NOMO-1 (cell line): ENCODE results near the gene DENND5B.
"Not testable (repeated sequence)": the region's sequence is repeated elsewhere in the genome, so short reads cannot be mapped to it uniquely, and the experiment has no call there.

Source experiments
- DNase-seq, 2 experiments: peaks; one replicate each; lab custom pipeline; 2025; ENCODE audit not compliant: unreplicated experiment in 2 of 2; lab: John Stamatoyannopoulos, UW

The DENND5B gene

DNA sequence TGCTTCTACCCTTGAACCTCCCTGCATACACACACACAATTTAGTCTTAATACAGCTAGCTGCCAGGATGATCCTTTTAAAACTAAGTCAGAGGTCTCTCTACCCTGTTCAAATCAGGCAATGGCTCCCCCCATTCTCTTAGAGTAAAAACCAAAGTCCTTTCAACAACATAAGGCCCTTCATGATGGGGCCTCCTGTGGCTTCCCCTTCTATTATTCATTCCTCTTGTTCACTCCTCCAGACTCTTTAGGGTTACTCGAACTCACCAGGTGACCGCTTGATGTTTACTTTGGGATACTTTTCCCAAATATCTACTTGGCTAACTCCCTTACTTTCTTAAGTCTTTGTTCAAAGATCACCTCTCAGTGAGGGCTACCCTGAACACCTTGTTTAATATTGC, 30.4 kb downstream of the DENND5B start:
- no peak for DNase-seq

DNA sequence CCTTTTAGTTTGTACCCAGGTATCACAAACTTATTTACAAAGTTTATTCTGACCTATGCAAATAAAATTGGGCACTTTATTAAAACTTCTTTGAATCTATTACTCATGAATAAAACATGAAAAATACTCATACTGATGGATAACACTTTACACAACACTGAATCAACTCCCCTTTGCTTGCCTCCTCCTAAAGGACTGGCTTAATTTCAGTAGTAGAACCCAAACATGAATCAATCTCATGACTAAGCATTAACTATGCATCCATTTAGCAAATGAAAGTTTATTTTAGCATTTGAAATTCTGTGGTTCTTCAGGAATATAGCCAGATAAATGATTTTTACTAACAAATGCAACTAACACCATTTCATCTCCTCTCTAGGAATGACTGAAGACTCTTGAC, 32.4 kb downstream of the DENND5B start:
- DNase-seq = no peak

DNA sequence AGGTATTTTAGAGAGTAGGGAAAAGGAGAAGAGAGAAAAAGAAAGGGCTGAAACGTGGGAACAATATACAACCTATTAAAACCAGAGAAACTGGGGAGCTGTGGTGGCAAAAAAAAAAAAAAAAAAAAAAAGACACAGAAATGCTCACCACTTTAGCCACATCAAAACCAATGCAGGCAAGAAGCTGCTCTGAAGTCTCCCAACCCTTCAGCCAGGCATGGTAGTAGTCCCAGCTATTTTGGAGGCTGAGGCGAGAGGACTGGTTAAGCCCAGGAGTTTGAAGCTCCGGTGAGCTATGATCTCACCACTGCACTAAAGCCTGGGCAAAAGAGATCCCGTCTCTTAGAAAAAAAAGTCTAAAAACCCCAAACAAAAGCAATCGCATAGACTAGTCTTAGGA, 33.2 kb downstream of the DENND5B start:
- no peak for DNase-seq

DNA sequence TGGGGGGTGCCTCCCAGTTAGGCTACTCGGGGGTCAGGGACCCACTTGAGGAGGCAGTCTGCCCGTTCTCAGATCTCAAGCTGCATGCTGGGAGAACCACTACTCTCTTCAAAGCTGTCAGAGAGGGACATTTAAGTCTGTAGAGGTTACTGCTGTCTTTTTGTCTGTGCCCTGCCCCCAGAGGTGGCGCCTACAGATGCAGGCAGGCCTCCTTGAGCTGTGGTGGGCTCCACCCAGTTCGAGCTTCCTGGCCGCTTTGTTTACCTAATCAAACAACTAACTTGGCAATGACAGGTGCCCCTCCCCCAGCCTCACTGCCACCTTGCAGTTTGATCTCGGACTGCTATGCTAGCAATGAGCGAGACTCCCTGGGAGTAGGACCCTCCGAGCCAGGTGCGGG, 35.5 kb downstream of the DENND5B start:
- not testable (repeated sequence) for DNase-seq

DNA sequence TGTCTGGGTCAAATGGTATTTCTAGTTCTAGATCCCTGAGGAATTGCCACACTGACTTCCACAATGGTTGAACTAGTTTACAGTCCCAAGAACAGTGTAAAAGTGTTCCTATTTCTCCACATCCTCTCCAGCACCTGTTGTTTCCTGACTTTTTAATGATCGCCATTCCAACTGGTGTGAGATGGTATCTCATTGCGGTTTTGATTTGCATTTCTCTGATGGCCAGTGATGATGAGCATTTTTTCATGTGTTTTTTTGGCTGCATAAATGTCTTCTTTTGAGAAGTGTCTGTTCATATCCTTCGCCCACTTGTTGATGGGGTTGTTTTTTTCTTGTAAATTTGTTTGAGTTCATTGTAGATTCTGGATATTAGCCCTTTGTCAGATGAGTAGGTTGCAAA, 40.3 kb downstream of the DENND5B start:
- not testable (repeated sequence) for DNase-seq

DNA sequence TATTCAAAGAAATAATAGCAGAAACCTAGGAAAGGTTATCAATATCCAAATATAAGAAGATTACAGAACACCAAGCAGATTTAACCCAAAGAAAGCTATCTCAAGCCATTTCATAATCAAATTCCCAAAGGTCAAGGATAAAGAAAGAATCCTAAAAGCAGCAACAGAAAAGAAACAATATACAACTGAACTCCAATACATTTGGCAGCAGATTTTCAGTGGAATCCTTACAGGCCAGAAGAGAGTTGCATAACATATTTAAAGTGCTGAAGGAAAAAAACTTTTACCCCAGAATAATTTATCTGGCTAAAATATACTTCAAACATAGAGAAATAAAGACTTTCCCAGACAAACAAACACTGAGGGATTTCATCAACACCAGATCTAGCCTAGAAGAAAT, 54.3 kb downstream of the DENND5B start:
- DNase-seq = no peak

DNA sequence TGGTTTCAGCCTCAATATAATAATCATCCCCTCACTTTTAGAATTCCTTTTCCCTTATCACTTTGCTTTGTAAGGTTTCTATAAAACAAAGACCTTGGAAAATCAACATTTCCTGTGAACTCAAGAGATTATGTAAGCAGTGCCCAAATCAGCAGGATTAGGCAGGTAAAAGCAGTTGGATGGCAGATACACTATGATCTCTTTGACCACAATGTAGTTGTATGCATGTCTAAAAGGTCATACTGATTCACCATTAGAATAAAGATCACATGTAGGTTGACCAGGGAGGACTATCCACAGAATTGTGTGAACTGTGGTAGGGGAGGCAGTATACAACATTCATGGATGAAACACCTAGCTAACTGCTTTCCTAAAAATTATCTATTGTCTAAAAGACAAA, 57.5 kb downstream of the DENND5B start:
- DNase-seq = no peak

DNA sequence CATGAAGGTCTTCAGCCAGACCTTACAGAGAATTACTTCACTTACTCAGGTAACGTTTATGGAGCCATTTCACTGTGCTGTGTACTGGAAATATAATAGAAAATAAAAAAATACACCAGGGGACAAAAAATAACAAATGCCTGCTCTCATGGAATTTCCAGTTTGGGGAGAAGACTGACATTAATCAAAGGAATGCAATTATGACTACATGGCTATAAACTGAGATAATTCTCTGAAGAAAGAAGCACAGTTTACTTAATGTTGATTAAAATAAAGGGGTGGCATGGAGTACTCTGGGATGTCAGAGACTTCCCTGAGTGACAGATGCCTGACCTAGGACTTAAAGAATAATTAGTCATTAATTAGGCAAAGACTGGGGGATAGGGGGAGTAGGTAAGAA, 59.0 kb downstream of the DENND5B start:
- DNase-seq = no peak

DNA sequence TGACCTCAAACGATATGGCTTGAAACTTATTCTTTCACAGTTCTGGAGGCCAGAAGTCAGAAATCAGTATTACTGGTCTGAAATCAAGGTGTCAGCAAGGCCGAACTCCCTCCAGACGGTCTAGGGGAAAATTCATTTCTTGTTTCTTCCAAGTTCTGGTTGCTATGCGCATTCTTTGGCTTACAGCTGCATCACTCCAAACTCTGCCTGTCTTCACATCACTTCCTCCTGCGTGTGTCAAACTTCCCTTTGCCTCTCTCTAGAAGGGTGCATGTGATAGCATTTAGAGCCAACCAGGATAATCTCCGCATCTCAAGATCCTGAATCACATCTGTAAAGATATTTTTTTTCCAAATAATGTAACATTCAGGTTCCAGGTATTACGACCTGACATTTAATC, 62.8 kb downstream of the DENND5B start:
- no peak for DNase-seq

DNA sequence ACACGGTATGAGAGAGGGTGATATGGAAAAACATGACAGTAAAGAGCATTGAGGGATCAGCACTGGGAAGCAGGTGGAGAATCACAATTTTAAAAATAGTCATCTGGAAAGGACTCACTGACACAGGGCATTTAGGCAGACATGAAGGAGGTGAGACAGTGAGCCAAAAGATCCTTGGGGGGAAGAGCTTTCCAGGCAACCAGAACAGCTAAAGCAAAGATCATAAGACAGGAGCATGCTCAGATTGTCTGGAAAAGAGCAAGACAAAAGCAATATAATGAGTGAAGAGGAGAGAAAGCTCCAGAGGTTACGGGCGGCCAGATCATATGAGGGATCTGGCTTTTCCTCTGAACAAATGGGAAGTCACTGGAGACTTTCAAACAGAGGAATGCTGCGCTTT, 63.9 kb downstream of the DENND5B start:
- DNase-seq = no peak

DNA sequence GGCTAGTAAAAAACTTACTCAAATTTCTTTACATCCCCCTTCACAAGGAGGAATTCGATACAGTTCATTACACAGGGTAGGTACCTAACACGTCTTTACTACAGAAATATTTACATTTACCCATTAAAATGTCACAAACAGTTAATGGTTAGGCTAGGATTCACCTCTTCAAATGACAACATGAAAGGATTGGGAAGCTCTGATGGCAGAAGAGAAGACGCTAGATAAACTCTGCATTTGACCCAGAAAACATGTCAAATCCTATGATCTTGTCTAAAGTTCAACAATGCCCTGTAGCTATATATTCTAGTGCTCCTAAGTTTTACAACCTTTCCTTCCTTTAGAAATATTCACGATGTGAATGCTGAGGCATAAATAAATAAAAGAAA, 64.8 kb downstream of the DENND5B start:
- no peak for DNase-seq

DNA sequence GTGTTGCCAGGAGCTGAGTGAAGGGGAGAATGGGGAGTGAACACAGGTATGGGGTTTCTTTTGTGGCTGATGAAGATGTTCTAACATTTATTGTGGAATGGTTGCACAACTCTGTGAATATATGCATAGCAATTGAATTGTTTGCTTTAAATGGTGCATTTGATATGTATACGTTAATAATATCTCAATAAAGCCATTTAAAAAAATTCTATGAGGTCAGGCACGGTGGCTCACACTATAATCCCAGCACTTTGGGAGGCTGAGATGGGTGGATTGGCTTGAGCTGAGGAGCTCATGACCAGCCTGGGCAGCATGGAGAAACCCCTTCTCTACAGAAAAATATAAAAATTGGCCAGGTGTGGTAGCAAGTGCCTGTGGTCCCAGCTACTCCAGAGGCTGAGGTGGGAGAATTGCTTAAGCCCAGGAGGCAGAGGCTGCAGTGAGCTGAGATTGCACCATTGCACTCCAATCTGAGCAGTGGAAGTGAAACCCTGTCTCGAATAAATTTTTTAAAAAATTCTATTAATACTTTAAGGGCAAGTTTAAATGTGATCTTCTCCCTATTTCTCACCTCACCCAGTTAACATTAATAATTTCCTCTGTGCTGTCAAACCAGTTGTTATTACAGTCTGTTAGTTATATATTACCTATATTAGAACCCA, 65.3 kb downstream of the DENND5B start:
- peak in 1 of 2 experiments; percentile 17 for DNase-seq

DNA sequence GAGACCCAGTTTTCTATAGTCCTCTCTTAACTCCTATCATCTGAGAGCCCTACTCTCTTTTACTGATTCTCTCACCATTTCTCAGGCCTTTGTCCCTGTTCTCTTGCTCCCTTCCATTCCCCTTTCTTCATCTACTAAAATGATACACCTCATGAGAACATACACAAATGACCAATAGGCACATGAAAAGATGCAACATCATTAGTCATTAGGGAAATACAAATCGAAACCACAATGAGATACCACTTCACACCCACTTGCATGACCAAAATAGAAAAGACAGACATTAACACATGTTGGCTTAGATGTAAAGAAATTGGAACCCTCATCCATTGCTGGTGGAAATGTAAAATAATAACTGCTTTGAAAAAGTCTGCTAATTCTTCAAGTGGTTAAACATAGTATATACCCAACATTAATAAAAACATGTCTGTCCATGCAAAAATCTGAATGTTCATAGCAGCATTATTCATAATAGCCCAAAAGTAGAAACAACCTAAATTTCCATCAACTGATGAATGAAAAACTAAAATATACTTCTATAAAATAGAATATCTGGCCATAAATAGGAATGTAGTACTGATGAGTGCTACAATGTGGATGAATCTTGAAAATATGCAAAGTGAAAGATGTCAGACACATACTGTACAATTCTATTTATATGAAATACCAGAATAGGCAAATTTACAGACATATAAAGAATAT, 66.0 kb downstream of the DENND5B start:
- DNase-seq = peak in 1 of 2 experiments; percentile 5

DNA sequence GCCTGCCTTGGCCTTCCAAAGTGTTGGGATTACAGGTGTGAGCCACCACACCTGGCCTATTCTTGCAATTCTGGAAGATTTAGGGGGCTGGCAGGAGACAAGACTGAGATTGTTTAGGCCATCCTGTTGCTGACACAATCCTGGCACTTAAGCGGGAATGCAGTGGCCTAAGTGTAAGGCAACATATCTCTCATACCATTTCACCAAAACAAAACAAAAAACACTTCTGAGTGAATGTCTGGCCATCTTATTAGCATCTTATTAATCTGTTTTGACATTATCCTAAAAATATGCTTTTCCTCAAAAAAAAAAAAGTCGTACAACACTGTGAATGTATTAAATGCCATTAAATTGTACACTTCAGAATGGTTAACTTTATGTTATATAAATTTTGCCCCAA, 67.6 kb downstream of the DENND5B start:
- no peak for DNase-seq

DNA sequence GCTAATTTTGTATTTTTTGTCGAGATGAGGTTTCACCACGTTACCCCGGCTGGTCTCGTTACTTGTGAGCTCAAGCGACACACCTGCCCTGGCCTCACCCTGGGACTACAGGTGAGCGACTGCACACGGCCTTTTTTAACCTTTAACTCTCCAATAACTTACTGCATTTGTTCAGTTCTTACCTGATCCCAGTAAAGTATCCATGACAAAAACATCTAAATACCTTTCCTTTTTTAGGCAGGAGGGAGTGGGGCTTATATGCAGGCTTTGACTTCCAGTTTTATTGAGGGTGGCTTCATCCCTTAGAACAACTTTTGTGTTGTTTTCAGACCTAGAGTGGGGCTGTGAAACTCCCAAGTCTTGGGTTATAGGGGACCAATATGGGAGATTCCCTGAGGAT, 68.3 kb downstream of the DENND5B start:
- no peak for DNase-seq

DNA sequence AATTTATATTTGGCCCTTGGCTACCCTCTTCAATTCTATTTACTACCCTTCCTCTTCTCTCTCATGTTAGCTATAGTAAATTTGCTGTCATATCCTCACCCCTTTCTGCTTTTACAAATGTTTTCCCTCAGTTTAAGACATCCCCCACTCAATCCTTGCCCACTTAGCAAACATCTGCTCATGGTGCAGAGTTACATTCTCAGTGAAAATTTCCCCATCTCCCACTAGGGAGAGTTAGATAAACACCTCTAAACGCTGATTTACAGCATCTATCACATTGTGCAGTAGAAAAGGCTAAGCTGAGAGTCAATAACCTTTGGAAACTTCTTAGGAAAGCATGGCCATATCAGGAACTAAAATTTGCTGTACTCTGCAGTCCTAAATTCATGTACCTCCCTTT, 69.0 kb downstream of the DENND5B start:
- no peak for DNase-seq

DNA sequence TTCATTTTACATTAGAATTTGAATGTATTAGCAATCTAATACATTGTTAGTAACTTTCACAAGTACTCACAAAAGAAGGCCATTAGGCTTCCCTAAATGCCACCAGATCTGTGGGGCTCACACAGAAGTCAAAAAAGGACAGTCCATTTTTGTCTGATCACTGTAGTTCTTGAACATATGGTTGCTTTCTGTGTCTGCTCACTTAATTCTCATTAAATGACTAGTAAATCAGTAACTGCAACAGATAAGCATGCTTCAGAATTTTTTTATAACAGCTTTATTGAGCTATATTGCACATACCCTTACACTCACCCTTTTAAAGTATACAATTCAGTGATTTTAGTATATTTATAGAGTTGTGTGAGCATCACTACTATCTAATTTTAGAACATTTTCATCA, 71.4 kb downstream of the DENND5B start:
- no peak for DNase-seq

DNA sequence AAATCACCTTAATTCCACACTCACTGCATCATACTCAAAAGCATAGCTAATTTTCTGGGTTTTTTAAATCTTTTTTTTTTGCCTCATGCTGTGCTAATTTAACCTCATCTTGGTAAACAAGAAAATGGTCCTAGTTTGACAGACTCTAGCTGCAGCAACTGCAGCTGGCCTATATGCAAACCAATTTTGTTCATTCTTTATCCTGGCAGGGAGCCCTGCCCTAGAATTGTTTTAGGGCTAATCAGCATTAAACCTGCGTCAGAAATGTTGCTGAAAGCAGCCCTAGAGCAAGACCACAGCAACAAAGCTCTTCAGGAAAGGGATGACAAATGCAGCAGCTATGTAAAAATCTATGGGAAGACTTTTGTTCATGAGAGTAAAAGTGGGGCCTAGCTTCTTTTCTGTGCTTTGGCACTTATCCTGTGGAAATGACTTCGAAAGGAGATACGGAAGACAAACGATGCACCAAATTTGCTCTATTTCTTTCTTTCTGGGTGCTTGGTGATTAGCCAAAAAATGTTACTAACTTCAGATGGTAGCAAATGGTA, 72.2 kb downstream of the DENND5B start:
- DNase-seq = no peak

DNA sequence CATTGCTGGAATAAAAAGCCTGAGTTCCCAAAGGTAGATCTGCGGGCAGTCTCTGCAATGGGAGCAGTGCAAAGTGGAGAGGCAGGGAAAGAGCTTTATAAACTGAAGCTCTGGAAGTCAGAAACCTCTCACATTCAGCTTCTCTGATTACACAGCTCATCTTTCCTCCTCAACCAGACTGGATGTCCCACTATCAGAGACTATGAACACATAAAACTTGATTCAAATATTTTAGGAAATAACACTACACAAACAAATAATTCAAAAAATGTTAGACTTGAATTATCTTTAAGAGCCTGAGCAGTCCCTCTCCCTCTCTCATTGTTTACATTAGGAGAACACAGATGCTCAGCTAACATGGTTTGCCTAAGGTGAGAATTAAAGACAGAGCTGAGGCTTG, 72.9 kb downstream of the DENND5B start:
- no peak for DNase-seq

DNA sequence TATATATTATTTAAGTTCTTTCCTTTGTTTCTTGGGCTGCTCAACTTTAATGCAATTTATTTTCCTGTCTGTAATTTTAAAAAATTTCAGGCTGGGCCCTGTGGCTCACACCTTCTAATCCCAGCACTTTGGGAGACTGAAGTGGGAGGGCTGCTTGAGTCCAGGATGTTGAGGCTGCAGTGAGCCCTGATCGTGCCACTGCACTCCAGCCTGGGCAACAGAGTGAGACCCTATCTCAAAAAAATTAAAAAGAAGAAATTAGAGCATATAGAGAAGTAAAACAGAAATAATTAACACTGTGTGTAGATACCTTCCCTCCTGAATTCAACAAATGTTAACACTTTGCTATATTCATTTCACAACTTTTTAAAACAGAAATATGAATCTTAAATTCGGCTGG, 74.2 kb downstream of the DENND5B start:
- DNase-seq = no peak

DNA sequence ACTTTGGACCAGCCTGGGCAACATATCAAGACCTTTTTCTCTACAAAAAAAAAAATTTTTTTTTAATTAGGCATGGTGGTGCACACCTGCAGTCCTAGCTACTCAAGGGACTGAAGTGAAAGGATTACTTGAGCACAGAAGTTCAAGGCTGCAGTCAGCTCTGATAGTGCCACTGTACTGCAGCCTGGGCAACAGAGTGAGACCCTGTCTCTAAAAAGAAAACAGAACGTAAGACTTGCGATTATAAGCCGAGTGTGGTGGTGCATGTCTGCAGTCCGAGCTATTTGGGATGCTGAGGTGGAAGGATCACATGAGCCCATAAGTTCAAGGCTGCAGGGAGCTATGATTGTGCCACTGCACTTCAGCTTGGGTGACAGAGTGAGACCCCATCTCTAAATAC, 76.0 kb downstream of the DENND5B start:
- no peak for DNase-seq

DNA sequence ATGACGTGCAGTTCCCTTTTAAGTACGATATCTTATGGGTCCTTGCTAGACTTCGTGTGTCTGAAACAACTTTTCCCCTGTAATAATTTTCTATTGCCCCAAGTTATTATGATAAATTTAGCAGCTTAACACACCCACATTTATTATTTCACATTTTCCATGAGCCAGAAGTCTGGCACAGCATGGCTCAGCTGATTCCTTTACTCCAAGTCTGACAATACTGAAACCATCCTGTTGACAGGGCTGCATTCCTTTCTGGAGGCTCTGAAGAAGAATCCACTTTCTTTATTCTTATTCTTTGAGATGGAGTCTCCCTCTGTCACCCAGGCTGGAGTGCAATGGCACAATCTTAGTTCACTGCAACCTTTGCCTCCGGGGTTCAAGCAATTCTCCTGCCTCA, 80.9 kb downstream of the DENND5B start:
- DNase-seq = no peak
